Neuronal stem cell (in vitro differentiated cells): ENCODE measurements around the gene DLX1.

ENCODE experiments used
- DNase-seq: peaks from one replicate; pipeline ENCODE4 v3.0.0-alpha.2; 2013; ENCODE audit warnings: low spot score
- H2AFZ ChIP-seq: one replicate; pipeline ENCODE4 v1.6.1; 2013; ENCODE audit warnings: mild to moderate bottlenecking, low read length, inconsistent platforms
- H2AK5ac ChIP-seq: 2 replicates; pipeline ENCODE4 v1.6.1; 2013; ENCODE audit warnings: low read depth, mild to moderate bottlenecking, inconsistent platforms, low read length, moderate library complexity, mixed read lengths
- H2BK120ac ChIP-seq: 2 replicates; pipeline ENCODE4 v1.6.1; 2013; ENCODE audit warnings: low read depth, mild to moderate bottlenecking, inconsistent platforms, low read length, moderate library complexity, mixed read lengths
- H2BK12ac ChIP-seq: one replicate; pipeline ENCODE4 v1.6.1; 2013; ENCODE audit warnings: low read length, inconsistent platforms
- H2BK15ac ChIP-seq: 2 replicates; pipeline ENCODE4 v1.6.1; 2013; ENCODE audit warnings: mild to moderate bottlenecking, low read length, inconsistent platforms, mixed read lengths
- H2BK5ac ChIP-seq: one replicate; pipeline ENCODE4 v1.6.1; 2013; ENCODE audit warnings: inconsistent platforms, mild to moderate bottlenecking, low read length, moderate library complexity
- H3K14ac ChIP-seq: one replicate; pipeline ENCODE4 v1.6.1; 2013; ENCODE audit warnings: low read length, inconsistent platforms
- H3K18ac ChIP-seq: 2 replicates; pipeline ENCODE4 v1.6.1; 2013; ENCODE audit warnings: low read length, inconsistent platforms
- H3K23ac ChIP-seq: 2 replicates; pipeline ENCODE4 v1.6.1; 2013; ENCODE audit warnings: low read depth, mild to moderate bottlenecking, mixed read lengths, low read length, inconsistent platforms; ENCODE audit not compliant: poor library complexity
- H3K27ac ChIP-seq: replicated peaks from 3 replicates; pipeline ENCODE4 v1.5.1; 2013; ENCODE audit warnings: low read length, inconsistent platforms
- H3K27me3 ChIP-seq, 3 experiments: 2 replicates each; pipeline ENCODE4 v1.6.1; 2013; ENCODE audit warnings: low read length in 3 of 3, mild to moderate bottlenecking in 2 of 3, inconsistent platforms in 1 of 3, low read depth in 1 of 3, mixed read lengths in 1 of 3, moderate library complexity in 1 of 3; ENCODE audit not compliant: control insufficient read depth in 3 of 3, insufficient read depth in 3 of 3
- H3K36me3 ChIP-seq, 2 donors: replicated peaks in 1 of 2; 2 replicates each; pipeline ENCODE4 v1.6.1; 2013; ENCODE audit warnings: low read length in 2 of 2; ENCODE audit not compliant: control insufficient read depth in 2 of 2, insufficient read depth in 2 of 2
- H3K4ac ChIP-seq: 2 replicates; pipeline ENCODE4 v1.6.1; 2013; ENCODE audit warnings: inconsistent platforms, mild to moderate bottlenecking, low read length, moderate library complexity
- H3K4me1 ChIP-seq, 2 donors: 1 replicate in 1 of 2; 2 replicates in 1 of 2; pipeline ENCODE4 v1.6.1; 2013; ENCODE audit warnings: low read length in 2 of 2, low read depth in 1 of 2; ENCODE audit not compliant: control insufficient read depth in 2 of 2, insufficient read depth in 1 of 2
- H3K4me2 ChIP-seq: one replicate; pipeline ENCODE4 v1.6.1; 2013; ENCODE audit warnings: mild to moderate bottlenecking, low read length, inconsistent platforms; ENCODE audit not compliant: insufficient read depth, poor library complexity, severe bottlenecking
- H3K4me3 ChIP-seq, 2 donors: 2 replicates each; pipeline ENCODE4 v1.5.1; 2013; ENCODE audit warnings: low read length in 2 of 2, mild to moderate bottlenecking in 2 of 2, inconsistent platforms in 1 of 2, moderate library complexity in 1 of 2
- H3K79me1 ChIP-seq: one replicate; pipeline ENCODE4 v1.6.1; 2013; ENCODE audit warnings: low read depth, mild to moderate bottlenecking, inconsistent platforms, low read length, moderate library complexity
- H3K9ac ChIP-seq: one replicate; pipeline ENCODE4 v1.6.1; 2013; ENCODE audit warnings: mild to moderate bottlenecking, low read depth, low read length, inconsistent platforms; ENCODE audit not compliant: poor library complexity
- H3K9me3 ChIP-seq, 2 donors: replicated peaks in 1 of 2; 2 replicates each; pipeline versions ENCODE3 to v1.6.1; 2013; ENCODE audit warnings: low read length in 2 of 2, mild to moderate bottlenecking in 2 of 2, inconsistent platforms in 1 of 2, low read depth in 1 of 2, mixed read lengths in 1 of 2, moderate library complexity in 1 of 2; ENCODE audit not compliant: control insufficient read depth in 2 of 2, insufficient read depth in 1 of 2
- H4K8ac ChIP-seq: one replicate; pipeline ENCODE4 v1.6.1; 2013; ENCODE audit warnings: low read depth, mild to moderate bottlenecking, inconsistent platforms, low read length, moderate library complexity
- H4K91ac ChIP-seq: one replicate; pipeline ENCODE4 v1.6.1; 2013; ENCODE audit warnings: low read length, low read depth, mild to moderate bottlenecking, inconsistent platforms; ENCODE audit not compliant: poor library complexity
- WGBS, 2 donors: extraction: QIAGEN DNeasy Blood & Tissue Kit; methylation state at CpG; one replicate each; pipeline ENCODE4 v1.1.7; 2013; ENCODE audit warnings: missing lambda C conversion rate in 2 of 2, mixed read lengths in 1 of 2; ENCODE audit not compliant: insufficient read length in 2 of 2, insufficient replicate concordance in 1 of 2; ENCODE audit errors: extremely low coverage in 2 of 2; 5-methylcytosine and 5-hydroxymethylcytosine counted together

DLX1 gene

DNA sequence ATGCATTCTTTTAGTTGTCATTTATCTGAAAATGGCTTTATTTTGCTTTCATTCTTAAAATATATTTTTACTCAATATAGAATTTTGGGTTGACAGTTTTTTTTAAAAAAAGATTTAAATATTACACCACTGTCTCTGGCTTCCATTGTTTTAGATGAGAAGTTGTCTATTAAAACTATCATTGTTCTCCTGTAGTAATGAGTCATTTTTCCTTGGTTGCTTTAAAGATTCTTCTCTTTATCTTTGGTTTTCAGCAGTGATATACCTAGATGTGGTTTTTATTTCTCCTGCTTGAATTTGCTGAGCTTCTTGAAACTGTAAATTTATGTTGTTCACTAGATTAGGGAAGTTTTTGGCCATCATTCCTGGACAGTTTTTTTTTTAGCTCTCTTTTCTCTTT lies 44.1 kb downstream of the DLX1 start:
- no peak for DNase-seq
- Histone ChIP-seq H2BK15ac (no peak overlapping the region), H2BK12ac (no peak overlapping the region), H3K4me1 (peaks cover 0 to 3% of the 10 kb centered on the region in 2 donors), H3K23ac (no peak overlapping the region), H3K27ac (no peak overlapping the region), H2BK120ac (no peak overlapping the region), H3K27me3 (no peaks in the 10 kb centered on the region), H2BK5ac (no peak overlapping the region), H2AFZ (no peak overlapping the region), H3K14ac (no peak overlapping the region), H3K4me2 (no peak overlapping the region), H3K4ac (no peak overlapping the region), H4K91ac (no peak overlapping the region), H3K18ac (no peak overlapping the region), H3K9ac (no peak overlapping the region), H3K9me3 (no peaks in the 10 kb centered on the region), H3K4me3 (no peak overlapping the region), H3K79me1 (no peaks in the 10 kb centered on the region), H3K36me3 (no peaks in the 10 kb centered on the region), H4K8ac (no peak overlapping the region), H2AK5ac (no peak overlapping the region)

DNA sequence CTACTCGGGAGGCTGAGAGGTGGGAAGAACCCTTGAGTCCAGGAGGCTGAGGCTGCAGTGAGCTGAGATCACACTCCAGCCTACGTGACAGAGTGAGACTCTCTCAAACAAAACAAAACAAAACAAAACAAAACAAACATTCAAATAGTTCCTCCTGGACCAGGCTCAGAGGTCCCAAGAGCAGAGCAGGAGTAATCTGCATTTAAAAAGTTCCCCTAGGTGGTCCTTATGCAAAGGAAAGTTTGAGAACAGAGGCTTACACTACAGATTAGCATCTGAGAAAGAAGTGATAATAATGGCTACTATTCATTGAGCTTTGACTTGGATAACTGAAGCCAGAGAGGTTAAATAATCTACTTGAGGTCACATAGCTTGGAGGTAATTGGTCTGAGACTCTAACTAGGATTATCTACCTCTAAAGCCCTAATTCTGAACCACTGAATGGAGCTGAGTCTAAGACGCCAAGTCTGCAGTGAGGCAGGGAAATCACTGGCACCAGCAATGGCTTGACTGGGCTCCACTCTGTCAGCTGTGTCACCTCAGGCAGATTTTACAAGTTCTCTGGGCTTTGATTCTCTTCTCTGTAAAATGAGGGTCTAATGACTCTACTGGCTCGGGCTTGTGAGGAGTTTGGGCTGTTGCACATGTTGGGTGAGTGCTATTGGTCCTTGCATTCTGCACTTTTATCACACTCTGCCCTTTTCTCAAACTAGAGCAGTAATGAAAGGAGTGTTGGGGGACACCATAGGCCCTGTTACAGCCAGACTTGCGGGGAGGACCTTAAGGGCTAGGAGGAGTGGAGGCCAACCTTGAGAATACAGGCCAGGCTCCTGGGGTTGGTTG lies 46.6 kb downstream of the DLX1 start:
- no peak overlapping the region for H3K23ac ChIP-seq
- H3K79me1 ChIP-seq = no peaks in the 10 kb centered on the region
- H2BK12ac ChIP-seq = no peak overlapping the region
- H3K14ac ChIP-seq = no peak overlapping the region
- H2BK120ac ChIP-seq = no peak overlapping the region
- H3K4ac ChIP-seq = no peak overlapping the region
- DNase-seq = peak; percentile 55
- H2AK5ac ChIP-seq = no peak overlapping the region
- H4K8ac ChIP-seq = no peak overlapping the region
- H3K36me3 ChIP-seq = no peaks in the 10 kb centered on the region
- no peak overlapping the region for H2BK5ac ChIP-seq
- H4K91ac ChIP-seq = no peak overlapping the region
- WGBS, 2 donors = no CpG with 5 or more reads among the region's 5 CpGs
- H3K4me2 ChIP-seq = no peak overlapping the region
- H3K18ac ChIP-seq = peak overlapping the region; percentile 44
- H3K4me1 ChIP-seq = peaks cover 0 to 3% of the 10 kb centered on the region in 2 donors
- no peaks in the 10 kb centered on the region for H3K9me3 ChIP-seq
- H3K27ac ChIP-seq = peak overlapping the region; percentile 82
- H3K27me3 ChIP-seq = no peaks in the 10 kb centered on the region
- H2BK15ac ChIP-seq = no peak overlapping the region
- H3K9ac ChIP-seq = no peak overlapping the region
- H3K4me3 ChIP-seq = no peak overlapping the region
- H2AFZ ChIP-seq = no peak overlapping the region

DNA sequence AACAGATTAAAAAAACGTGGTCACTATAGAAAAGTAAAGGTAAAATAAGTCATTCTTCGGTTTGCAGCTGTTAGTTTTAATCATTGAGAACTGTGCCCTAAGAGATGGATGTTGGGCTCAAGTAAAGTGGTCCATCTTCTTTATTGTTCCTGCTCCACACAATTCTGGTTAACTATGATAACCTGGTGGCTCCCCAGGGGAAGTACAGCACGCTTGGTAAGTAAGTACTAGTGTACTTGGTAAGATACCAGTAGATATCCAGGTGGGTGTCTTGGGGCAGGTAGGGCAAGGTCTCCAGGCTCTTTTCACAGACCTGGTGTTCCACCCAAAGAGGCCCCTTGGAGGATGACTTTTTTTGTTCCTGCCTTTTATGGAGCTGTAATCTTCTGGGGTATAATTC lies 49.0 kb downstream of the DLX1 start:
- Histone ChIP-seq H2BK5ac (no peak overlapping the region), H3K14ac (no peak overlapping the region), H3K9me3 (no peaks in the 10 kb centered on the region), H3K79me1 (no peaks in the 10 kb centered on the region), H4K8ac (no peak overlapping the region), H3K4me2 (no peak overlapping the region), H3K18ac (no peak overlapping the region), H2BK120ac (no peak overlapping the region), H3K36me3 (no peaks in the 10 kb centered on the region), H2AK5ac (no peak overlapping the region), H2BK15ac (no peak overlapping the region), H2BK12ac (no peak overlapping the region), H3K4me3 (no peak overlapping the region), H3K27ac (no peak overlapping the region), H3K23ac (no peak overlapping the region), H3K27me3 (no peaks in the 10 kb centered on the region), H3K4me1 (peaks cover 0 to 3% of the 10 kb centered on the region in 2 donors), H4K91ac (no peak overlapping the region), H3K4ac (no peak overlapping the region), H2AFZ (no peak overlapping the region), H3K9ac (no peak overlapping the region)
- no peak for DNase-seq
- WGBS, 2 donors = no CpG with 5 or more reads among the region's 3 CpGs

DNA sequence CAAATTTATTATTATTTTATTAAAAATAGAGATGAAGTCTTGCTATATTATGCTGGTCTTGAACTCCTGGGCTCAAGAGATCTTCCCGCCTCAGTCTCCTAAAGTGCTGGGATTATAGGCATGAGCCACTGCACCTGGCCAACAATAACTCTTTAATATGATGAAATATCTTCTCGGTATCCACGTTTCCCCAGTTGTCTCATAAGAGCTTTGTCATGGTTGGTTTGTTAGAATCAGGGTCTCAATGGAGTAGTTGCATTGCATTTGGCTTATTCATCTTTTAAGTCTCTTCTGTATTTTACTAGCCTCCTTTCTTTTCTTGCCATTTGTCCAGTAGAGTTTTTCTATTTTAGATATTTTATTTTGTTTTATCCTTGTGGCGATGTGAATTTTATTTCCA lies 50.1 kb downstream of the DLX1 start:
- Histone ChIP-seq H3K23ac (no peak overlapping the region), H3K18ac (no peak overlapping the region), H2BK15ac (no peak overlapping the region), H3K4me1 (peaks cover 0 to 3% of the 10 kb centered on the region in 2 donors), H4K8ac (no peak overlapping the region), H2AFZ (no peak overlapping the region), H2BK12ac (no peak overlapping the region), H3K27me3 (no peaks in the 10 kb centered on the region), H2AK5ac (no peak overlapping the region), H4K91ac (no peak overlapping the region), H3K4me2 (no peak overlapping the region), H2BK120ac (no peak overlapping the region), H3K9ac (no peak overlapping the region), H3K14ac (no peak overlapping the region), H3K27ac (no peak overlapping the region), H2BK5ac (no peak overlapping the region), H3K9me3 (no peaks in the 10 kb centered on the region), H3K4ac (no peak overlapping the region), H3K79me1 (no peaks in the 10 kb centered on the region), H3K4me3 (no peak overlapping the region), H3K36me3 (no peaks in the 10 kb centered on the region)
- no peak for DNase-seq
- WGBS, 2 donors = no CpG with 5 or more reads among the region's 4 CpGs
